ENCODE results near the gene MBD4. TPM values are rescaled to one million over a fixed set of nuclear protein-coding genes. Genes with fewer than 3 reads are reported as not detected.
"Not testable (repeated sequence)": the region's sequence is repeated elsewhere in the genome, so short reads cannot be mapped to it uniquely, and the experiment has no call there.

Gene MBD4
- total RNA-seq, 1 donor from 2014 or later = 23.3 TPM

- DNase-seq = no peak
Measured at GRCh38 chr3:129409541-129409940, 30.2 kb downstream of the MBD4 start.

GRCh38 chr3:129404610-129405009, 35.1 kb downstream of the MBD4 start:
- DNase-seq = no peak

- DNase-seq = no peak
Measured at GRCh38 chr3:129404130-129404529, 35.6 kb downstream of the MBD4 start.

- DNase-seq = no peak
Measured at GRCh38 chr3:129403450-129403849, 36.3 kb downstream of the MBD4 start.

- DNase-seq = no peak
Measured at GRCh38 chr3:129402616-129403015, 37.1 kb downstream of the MBD4 start.

- DNase-seq = no peak
Measured at GRCh38 chr3:129402210-129402609, 37.5 kb downstream of the MBD4 start.

- DNase-seq = no peak
Measured at GRCh38 chr3:129399895-129400357, 39.8 kb downstream of the MBD4 start.

GRCh38 chr3:129399145-129399894, 40.4 kb downstream of the MBD4 start:
- DNase-seq = peak; percentile 99

- DNase-seq = no peak
Measured at GRCh38 chr3:129398803-129399144, 41.0 kb downstream of the MBD4 start.

- DNase-seq = not testable (repeated sequence)
Measured at GRCh38 chr3:129393760-129394564, 45.8 kb downstream of the MBD4 start.

GRCh38 chr3:129393271-129393670, 46.5 kb downstream of the MBD4 start:
- no peak for DNase-seq

GRCh38 chr3:129392106-129392887, 47.5 kb downstream of the MBD4 start:
- DNase-seq = not testable (repeated sequence)

- DNase-seq = not testable (repeated sequence)
Measured at GRCh38 chr3:129391583-129391982, 48.2 kb downstream of the MBD4 start.

GRCh38 chr3:129389572-129389937, 50.2 kb downstream of the MBD4 start:
- DNase-seq = no peak

GRCh38 chr3:129388791-129389571, 50.8 kb downstream of the MBD4 start:
- not testable (repeated sequence) for DNase-seq

- no peak for DNase-seq
Measured at GRCh38 chr3:129387487-129387886, 52.3 kb downstream of the MBD4 start.

- DNase-seq = no peak
Measured at GRCh38 chr3:129386984-129387383, 52.8 kb downstream of the MBD4 start.

GRCh38 chr3:129385507-129385906, 54.2 kb downstream of the MBD4 start:
- DNase-seq = not testable (repeated sequence)

GRCh38 chr3:129384594-129385323, 55.0 kb downstream of the MBD4 start:
- DNase-seq = no peak

GRCh38 chr3:129384103-129384502, 55.6 kb downstream of the MBD4 start:
- not testable (repeated sequence) for DNase-seq

- DNase-seq = no peak
Measured at GRCh38 chr3:129383292-129383860, 56.4 kb downstream of the MBD4 start.

Data from skin of body (tissue), 2 donors.